GM23338 (cell line): Measurements from ENCODE around the gene CCL18. TPM values are rescaled to one million over a fixed set of nuclear protein-coding genes. Genes with fewer than 3 reads are reported as not detected.

Experiments
- ATAC-seq: fragments of 200-7000 bp; cut with Tn5 transposase; 3 replicates; pipeline ENCODE4 v1.9.1; 2020
- DNase-seq: peaks from one replicate; pipeline ENCODE4 v3.0.0-alpha.2; 2015; ENCODE audit warnings: low spot score
- H2AFZ ChIP-seq: fragments of 200-600 bp; sonication (generic); 2 replicates; pipeline ENCODE4 v1.8.0; 2016; ENCODE audit warnings: antibody characterized with exemption, mild to moderate bottlenecking, moderate library complexity
- H3F3A ChIP-seq: fragments of 200-600 bp; sonication (generic); replicated peaks from 2 replicates; pipeline ENCODE4 v1.8.0; 2017; ENCODE audit warnings: antibody characterized with exemption, mixed run types, low read depth
- H3K27ac ChIP-seq: fragments of 200-600 bp; sonication (generic); 2 replicates; pipeline ENCODE4 v1.6.1; 2016; ENCODE audit warnings: low read depth
- H3K27me3 ChIP-seq: fragments of 200-600 bp; sonication (generic); 2 replicates; pipeline ENCODE4 v1.8.0; 2016; ENCODE audit warnings: mild to moderate bottlenecking, mixed run types, moderate library complexity; ENCODE audit not compliant: insufficient read depth
- H3K36me3 ChIP-seq: fragments of 200-600 bp; sonication (generic); 2 replicates; pipeline ENCODE4 v1.8.0; 2016; ENCODE audit warnings: mild to moderate bottlenecking; ENCODE audit not compliant: insufficient read depth
- H3K4me1 ChIP-seq: fragments of 200-600 bp; sonication (generic); 2 replicates; pipeline ENCODE4 v1.8.0; 2016; ENCODE audit warnings: mild to moderate bottlenecking, moderate library complexity; ENCODE audit not compliant: insufficient read depth
- H3K4me2 ChIP-seq: fragments of 200-600 bp; sonication (generic); 2 replicates; pipeline ENCODE4 v1.7.1; 2017; ENCODE audit warnings: mixed run types
- H3K4me3 ChIP-seq: fragments of 200-600 bp; sonication (generic); 2 replicates; pipeline ENCODE4 v1.6.1; 2016; ENCODE audit warnings: mixed run types
- H3K79me2 ChIP-seq: fragments of 200-600 bp; sonication (generic); replicated peaks from 2 replicates; pipeline ENCODE4 v1.8.0; 2017; ENCODE audit warnings: mild to moderate bottlenecking; ENCODE audit not compliant: insufficient read depth
- H3K9me2 ChIP-seq: fragments of 200-600 bp; sonication (generic); 2 replicates; pipeline ENCODE4 v1.8.0; 2017; ENCODE audit not compliant: insufficient read depth
- H4K20me1 ChIP-seq: fragments of 200-600 bp; sonication (generic); replicated peaks from 2 replicates; pipeline ENCODE4 v1.8.0; 2017; ENCODE audit warnings: mild to moderate bottlenecking; ENCODE audit not compliant: insufficient read depth
- H3K27ac Mint-ChIP-seq: 2 replicates; pipeline ENCODE4 v1.8.0; 2020; ENCODE audit warnings: inconsistent platforms, mild to moderate bottlenecking, moderate library complexity, mixed read lengths
- H3K27me3 Mint-ChIP-seq: 3 replicates; pipeline ENCODE4 v1.8.0; 2022; ENCODE audit warnings: low read depth, mild to moderate bottlenecking, moderate library complexity, mixed read lengths, inconsistent platforms; ENCODE audit not compliant: insufficient read depth, poor library complexity
- H3K36me3 Mint-ChIP-seq: 3 replicates; pipeline ENCODE4 v1.8.0; 2021; ENCODE audit warnings: low read depth, mild to moderate bottlenecking, inconsistent platforms, moderate library complexity, mixed read lengths
- H3K4me1 Mint-ChIP-seq: 3 replicates; pipeline ENCODE4 v1.8.0; 2020; ENCODE audit warnings: mild to moderate bottlenecking, inconsistent platforms, mixed read lengths
- H3K4me3 Mint-ChIP-seq: 3 replicates; pipeline ENCODE4 v1.8.0; 2021; ENCODE audit warnings: moderate library complexity, mild to moderate bottlenecking, inconsistent platforms, mixed read lengths
- H3K9me3 Mint-ChIP-seq: 3 replicates; pipeline ENCODE4 v1.8.0; 2020; ENCODE audit warnings: moderate library complexity, mild to moderate bottlenecking, inconsistent platforms, mixed read lengths
- CREB1 ChIP-seq: fragments of 250-450 bp; sonication (Bioruptor Pico); IDR thresholded peaks from 2 replicates; pipeline ENCODE4 v1.5.0; 2020; ENCODE audit warnings: low read depth, mild to moderate bottlenecking, moderate library complexity
- CTCF ChIP-seq, 2 experiments: fragments of 200-600 bp in 1 of 2; sonication (generic) in 1 of 2; conservative IDR thresholded peaks; 2 replicates each; pipeline versions ENCODE4 v1.5.1 to v1.6.1; 2016 to 2017; ENCODE audit warnings: antibody characterized with exemption in 2 of 2, low read depth in 2 of 2, mild to moderate bottlenecking in 2 of 2, moderate library complexity in 1 of 2
- EZH2phosphoT487 ChIP-seq: fragments of 200-600 bp; sonication (generic); IDR thresholded peaks from one replicate; pipeline ENCODE4 v1.8.1; 2018; ENCODE audit warnings: antibody characterized with exemption; ENCODE audit not compliant: unreplicated experiment
- JUNB ChIP-seq: IDR thresholded peaks from one replicate; pipeline ENCODE4 v1.6.1; 2016; ENCODE audit warnings: antibody characterized with exemption; ENCODE audit not compliant: unreplicated experiment
- NANOG ChIP-seq: IDR thresholded peaks from 2 replicates; pipeline ENCODE4 v1.6.1; 2016; ENCODE audit warnings: antibody characterized with exemption, borderline replicate concordance
- ZNF114 ChIP-seq: fragments of 250-450 bp; sonication (Bioruptor Pico); IDR thresholded peaks from 2 replicates; pipeline ENCODE4 v1.5.0; 2020; ENCODE audit warnings: mild to moderate bottlenecking, moderate library complexity
- ZNF331 ChIP-seq: fragments of 250-450 bp; sonication (Bioruptor Pico); IDR thresholded peaks from 2 replicates; pipeline ENCODE4 v1.5.0; 2020; ENCODE audit warnings: low read depth, mild to moderate bottlenecking, moderate library complexity
- ZNF462 ChIP-seq: fragments of 250-450 bp; sonication (Bioruptor Pico); IDR thresholded peaks from 2 replicates; pipeline ENCODE4 v1.5.0; 2020; ENCODE audit warnings: mild to moderate bottlenecking, moderate library complexity
- polyA plus RNA-seq: library from polyadenylated mRNA; unstranded; fragments of >200 nt; fragmentation: Nextera tagmentation; extraction: Ambion mirVana; gene quantifications from 2 replicates; pipeline ENCODE4 v1.2.1, GENCODE V29; 2016
- total RNA-seq: library from RNA; depleted of rRNA; stranded (reverse); fragments of >200 nt; shearing (Covaris generic); gene quantifications from 2 replicates; pipeline ENCODE4 v1.2.3, GENCODE V29; 2014

CCL18 gene
- total and polyA plus RNA-seq, 2 experiments from 2014 or later: not detected

DNA sequence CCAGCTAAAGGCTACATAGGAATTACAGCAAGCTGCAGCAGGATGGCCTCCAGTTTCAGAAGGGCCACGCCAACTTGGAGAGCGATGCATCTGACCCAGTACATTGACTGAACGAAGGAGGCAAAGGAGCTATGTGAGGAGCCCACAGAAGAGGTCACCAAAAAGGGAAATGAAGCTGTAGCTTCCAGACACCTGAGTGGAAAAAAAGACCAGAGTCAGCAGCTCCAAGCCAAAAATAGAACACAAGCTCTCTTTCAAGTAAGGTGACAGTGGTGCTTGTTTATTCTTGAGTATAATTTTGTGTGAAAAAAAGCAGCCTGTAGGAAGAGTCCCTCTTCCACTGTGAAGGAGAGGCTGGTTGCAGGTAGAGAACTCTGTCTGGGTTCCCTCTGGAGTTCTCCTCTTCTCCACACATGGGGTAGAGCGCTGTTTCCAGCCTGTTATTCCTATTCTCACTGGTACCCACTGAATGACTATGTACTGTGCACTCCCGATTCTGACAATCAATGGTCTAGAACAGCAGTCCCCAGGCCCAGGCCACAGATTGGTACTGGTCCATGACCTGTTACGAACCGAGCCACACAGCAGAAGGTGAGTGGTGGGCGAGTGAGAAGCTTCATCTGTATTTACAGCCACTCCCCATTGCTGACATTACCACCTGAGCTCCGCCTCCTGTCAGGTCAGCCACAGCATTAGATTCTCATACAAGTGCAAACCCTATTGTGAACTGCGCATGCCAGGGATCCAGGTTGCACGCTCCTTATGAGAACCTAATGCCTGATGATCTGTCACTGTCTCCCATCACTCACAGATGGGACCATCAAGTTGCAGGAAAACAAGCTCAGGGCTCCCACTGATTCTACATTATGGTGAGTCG, 54.6 kb downstream of the CCL18 start:
- 0 out of 3 replicates have a peak, but pooled peaks cover 5% of the 10 kb centered on the region for H3K36me3 Mint-ChIP-seq
- no peaks in the 10 kb centered on the region; the same call in 1 of the 2 replicates for H3K9me2 ChIP-seq
- no peaks in the 10 kb centered on the region for H3K79me2 ChIP-seq
- H3K9me3 Mint-ChIP-seq: peaks cover 11% of the 10 kb centered on the region
- H3K4me1 ChIP-seq: peaks cover 14% of the 10 kb centered on the region
- H3K27ac Mint-ChIP-seq: no peak overlapping the region
- peaks cover 8% of the 10 kb centered on the region for H3K27me3 Mint-ChIP-seq
- H3K4me3 Mint-ChIP-seq: no peak overlapping the region
- no peak overlapping the region for H3K27ac ChIP-seq
- no peaks in the 10 kb centered on the region for H3K36me3 ChIP-seq
- H3K4me3 ChIP-seq: no peak overlapping the region
- ATAC-seq (no peak), DNase-seq (no peak)
- H3K27me3 ChIP-seq: no peaks in the 10 kb centered on the region
- no peak overlapping the region for H3K4me2 ChIP-seq
- TF ChIP-seq NANOG (no peak), JUNB (no peak), ZNF462 (no peak)
- no peak overlapping the region; the same call in 1 of the 2 replicates for H2AFZ ChIP-seq
- H3K4me1 Mint-ChIP-seq: peaks cover 14% of the 10 kb centered on the region
- no peaks in the 10 kb centered on the region for H3F3A ChIP-seq
- H4K20me1 ChIP-seq: no peaks in the 10 kb centered on the region

DNA sequence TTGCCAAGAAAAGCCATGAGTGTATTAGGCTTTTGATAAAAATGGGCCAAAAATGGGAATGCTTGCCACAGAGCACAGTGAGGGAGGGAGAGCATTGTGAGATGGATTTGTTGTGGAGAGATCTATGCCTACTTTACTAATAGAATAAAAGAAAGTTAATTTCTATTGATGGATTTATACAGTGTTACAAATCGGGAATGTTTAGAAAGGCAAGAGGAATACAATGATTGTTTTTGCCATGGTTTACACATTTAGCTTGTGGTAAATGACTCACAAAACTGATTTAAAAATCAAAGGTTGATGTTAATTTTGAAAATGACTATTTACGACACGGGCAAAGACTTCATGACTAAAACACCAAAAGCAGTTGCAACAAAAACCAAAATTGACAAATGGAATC, 56.1 kb downstream of the CCL18 start:
- ATAC-seq (no peak), DNase-seq (no peak)
- Histone ChIP-seq H3K4me1 (peaks cover 21% of the 10 kb centered on the region), H4K20me1 (no peaks in the 10 kb centered on the region), H3K9me2 (no peaks in the 10 kb centered on the region; the same call in 1 of the 2 replicates), H3K4me3 (no peak overlapping the region), H3F3A (no peaks in the 10 kb centered on the region), H3K4me2 (no peak overlapping the region), H3K79me2 (no peaks in the 10 kb centered on the region), H3K36me3 (peaks cover 7% of the 10 kb centered on the region; the same call in 1 of the 2 replicates), H2AFZ (no peak overlapping the region), H3K27ac (no peak overlapping the region), H3K27me3 (no peaks in the 10 kb centered on the region)
- Mint-ChIP-seq H3K36me3 (peaks cover 13% of the 10 kb centered on the region; the same call in 2 of the 3 replicates), H3K4me3 (no peak overlapping the region), H3K9me3 (peaks cover 24% of the 10 kb centered on the region), H3K4me1 (peaks cover 20% of the 10 kb centered on the region), H3K27ac (no peak overlapping the region), H3K27me3 (peaks cover 8% of the 10 kb centered on the region)
- TF ChIP-seq ZNF114 (CRISPR knock-in tag) (no peak), CTCF (conservative IDR thresholded peaks at IDR 0.05; ENCODE audit: low read depth in 2 of 2) (no peak), EZH2phosphoT487 (no peak), ZNF331 (CRISPR knock-in tag) (no peak), CREB1 (CRISPR knock-in tag) (no peak)
